A549 (cell line): ENCODE data around the gene LIPT2.
"Not testable (repeated sequence)": the region's sequence is repeated elsewhere in the genome, so short reads cannot be mapped to it uniquely, and the experiment has no call there.

Experiments
- CBX2 ChIP-seq: fragments of 200-600 bp; sonication (generic); IDR thresholded peaks from 2 replicates; pipeline ENCODE4 v1.6.1; 2016; ENCODE audit warnings: low read depth, mild to moderate bottlenecking, borderline replicate concordance
- CHD2 ChIP-seq: fragments of 150-350 bp; IDR thresholded peaks from 2 replicates; pipeline ENCODE4 v1.6.1; 2014; ENCODE audit warnings: low read length; ENCODE audit not compliant: partially characterized antibody
- KDM1A ChIP-seq: fragments of 200-600 bp; sonication (generic); IDR thresholded peaks from 2 replicates; pipeline ENCODE4 v1.6.1; 2016; ENCODE audit warnings: low read depth, mild to moderate bottlenecking

DNA sequence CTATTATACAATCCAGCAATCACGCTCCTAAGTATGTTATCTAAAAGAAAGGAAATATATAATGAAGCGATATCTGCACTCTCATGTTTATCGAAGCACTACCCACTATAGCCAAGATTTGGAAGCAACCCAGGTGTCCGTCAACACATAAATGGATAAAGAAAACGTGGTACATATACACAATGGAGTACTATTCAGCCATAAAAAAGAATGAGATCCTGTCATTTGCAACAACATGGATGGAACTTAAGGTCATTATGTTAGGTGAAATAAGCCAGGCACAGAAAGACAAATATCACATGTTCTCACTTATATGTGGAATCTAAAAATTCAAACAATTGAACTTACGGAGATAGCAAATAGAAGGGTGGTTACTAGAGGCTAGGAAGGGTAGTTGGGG is 24.1 kb upstream of the LIPT2 start:
- TF ChIP-seq CHD2, CBX2, KDM1A: not testable (repeated sequence)
